GM12891 (cell line): ENCODE results near the gene GCNT4.

ENCODE experiments used
- PAX5 ChIP-seq: IDR thresholded peaks from 2 replicates; pipeline ENCODE4 v1.6.1; 2011; ENCODE audit warnings: low read length, moderate library complexity, mild to moderate bottlenecking; ENCODE audit not compliant: insufficient read depth, severe bottlenecking
- POLR2A ChIP-seq: IDR thresholded peaks from 2 replicates; pipeline ENCODE4 v1.6.1; 2011; ENCODE audit warnings: low read depth, low read length, control low read depth
- POLR2AphosphoS5 ChIP-seq: IDR thresholded peaks from 2 replicates; pipeline ENCODE4 v1.6.1; 2011; ENCODE audit warnings: low read depth, low read length, control low read depth
- POU2F2 ChIP-seq: IDR thresholded peaks from 2 replicates; pipeline ENCODE4 v1.6.1; 2011; ENCODE audit warnings: low read depth, mild to moderate bottlenecking, control low read depth, low read length, moderate library complexity
- TAF1 ChIP-seq: IDR thresholded peaks from 2 replicates; pipeline ENCODE4 v1.6.1; 2011; ENCODE audit warnings: low read depth, low read length, control low read depth

DNA sequence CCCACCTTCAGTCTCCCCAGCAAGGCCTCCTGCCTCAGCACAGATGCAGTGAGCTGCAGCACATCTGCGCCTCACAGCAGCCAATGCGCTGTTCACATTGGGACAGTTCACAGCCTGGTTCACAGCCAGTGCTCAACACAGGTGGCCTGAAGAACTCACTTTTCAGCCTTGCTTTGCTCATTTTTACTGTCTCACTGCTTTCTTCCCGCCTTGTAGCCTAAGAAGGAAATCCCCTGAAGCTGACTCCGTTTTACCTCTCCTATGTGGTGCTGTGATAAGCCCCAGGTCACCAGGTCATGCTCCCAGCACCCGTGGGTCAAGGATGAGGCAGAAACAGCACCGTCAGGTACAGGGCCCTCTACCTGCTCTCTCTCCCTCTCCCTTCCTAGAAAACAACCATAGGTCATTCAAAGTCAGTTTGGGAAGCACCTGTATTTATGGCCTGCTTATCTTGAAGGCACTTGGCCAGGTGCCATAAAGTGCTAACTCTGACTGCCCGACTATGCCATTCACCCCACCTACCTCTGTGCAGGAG lies 1.1 kb downstream of the GCNT4 start:
- no peak for TF ChIP-seq POLR2A
- no peak for TF ChIP-seq PAX5
- TF ChIP-seq POLR2AphosphoS5 = no peak
- no peak for TF ChIP-seq TAF1
- no peak for TF ChIP-seq POU2F2
